WTC11 (cell line): Measurements from ENCODE around the gene SUSD4. TPM values are rescaled to one million over a fixed set of nuclear protein-coding genes. Genes with fewer than 3 reads are reported as not detected.

Experiments
- ATAC-seq: fragments of 200-7000 bp; cut with Tn5 transposase; 2 replicates; pipeline ENCODE4 v1.10.0; 2021; ENCODE audit warnings: mild to moderate bottlenecking, moderate library complexity
- CTCF ChIA-PET: fragments of 300-600 bp; sonication (Branson Sonifier 250); formaldehyde crosslinking; loops from one replicate; lab custom pipeline; 2021; ENCODE audit warnings: antibody characterized with exemption; lab: Charles Lee
- POLR2A ChIA-PET: fragments of 350-600 bp; sonication (Branson Sonifier 250); formaldehyde crosslinking; loops from one replicate; lab custom pipeline; 2021; ENCODE audit warnings: antibody characterized with exemption; lab: Charles Lee
- DNase-seq: peaks from one replicate; pipeline ENCODE4 v3.0.0; 2021; ENCODE audit warnings: low spot score
- H3K27ac Mint-ChIP-seq: 2 replicates; pipeline ENCODE4 v1.8.0; 2021; ENCODE audit warnings: mixed read lengths
- H3K27me3 Mint-ChIP-seq: 2 replicates; pipeline ENCODE4 v1.8.0; 2021; ENCODE audit warnings: low read depth, mild to moderate bottlenecking, moderate library complexity, mixed read lengths
- H3K36me3 Mint-ChIP-seq: 2 replicates; pipeline ENCODE4 v1.8.0; 2021; ENCODE audit warnings: mixed read lengths
- H3K4me1 Mint-ChIP-seq: 2 replicates; pipeline ENCODE4 v1.8.0; 2022; ENCODE audit warnings: mixed read lengths
- H3K4me3 Mint-ChIP-seq: 2 replicates; pipeline ENCODE4 v1.8.0; 2021; ENCODE audit warnings: mild to moderate bottlenecking, moderate library complexity, mixed read lengths
- H3K9me3 Mint-ChIP-seq: 2 replicates; pipeline ENCODE4 v1.8.0; 2021; ENCODE audit warnings: mixed read lengths
- ATF1 ChIP-seq: sonication (generic); formaldehyde crosslinking; IDR thresholded peaks from 2 replicates; pipeline ENCODE4 v1.8.1; 2023; ENCODE audit warnings: mild to moderate bottlenecking, moderate library complexity, missing genetic modification reagents
- CREM ChIP-seq: sonication (generic); formaldehyde crosslinking; IDR thresholded peaks from 2 replicates; pipeline ENCODE4 v1.8.1; 2022; ENCODE audit warnings: mild to moderate bottlenecking, missing genetic modification reagents, moderate library complexity
- EMX1 ChIP-seq: fragments of 250-450 bp; sonication (Bioruptor Pico); IDR thresholded peaks from 2 replicates; pipeline ENCODE4 v1.8.0; 2021; ENCODE audit warnings: mild to moderate bottlenecking
- ERG ChIP-seq: fragments of 250-450 bp; sonication (Bioruptor Pico); IDR thresholded peaks from 2 replicates; pipeline ENCODE4 v1.8.0; 2021; ENCODE audit warnings: mild to moderate bottlenecking
- ESRRA ChIP-seq: sonication (generic); formaldehyde crosslinking; IDR thresholded peaks from 2 replicates; pipeline ENCODE4 v1.8.1; 2022; ENCODE audit warnings: mild to moderate bottlenecking, missing genetic modification reagents, borderline replicate concordance
- ETV6 ChIP-seq: sonication (generic); formaldehyde crosslinking; IDR thresholded peaks from 2 replicates; pipeline ENCODE4 v1.8.1; 2022; ENCODE audit warnings: mild to moderate bottlenecking, missing genetic modification reagents
- GABPB1 ChIP-seq: sonication (generic); formaldehyde crosslinking; IDR thresholded peaks from 2 replicates; pipeline ENCODE4 v1.8.1; 2023; ENCODE audit warnings: mild to moderate bottlenecking, missing genetic modification reagents
- GRHL2 ChIP-seq: fragments of 250-450 bp; sonication (Bioruptor Pico); IDR thresholded peaks from 2 replicates; pipeline ENCODE4 v1.8.0; 2022; ENCODE audit warnings: mild to moderate bottlenecking, moderate library complexity; ENCODE audit not compliant: insufficient replicate concordance, severe bottlenecking
- JAZF1 ChIP-seq: fragments of 250-450 bp; sonication (Bioruptor Pico); IDR thresholded peaks from 2 replicates; pipeline ENCODE4 v1.9.0; 2021; ENCODE audit warnings: moderate library complexity, mild to moderate bottlenecking, inconsistent platforms
- NFE2L1 ChIP-seq: sonication (generic); formaldehyde crosslinking; IDR thresholded peaks from 2 replicates; pipeline ENCODE4 v1.8.1; 2023; ENCODE audit warnings: missing genetic modification reagents
- SMAD3 ChIP-seq: sonication (generic); formaldehyde crosslinking; IDR thresholded peaks from 2 replicates; pipeline ENCODE4 v1.8.0; 2022; ENCODE audit warnings: missing genetic modification reagents, mild to moderate bottlenecking, borderline replicate concordance
- TEAD4 ChIP-seq: sonication (generic); formaldehyde crosslinking; IDR thresholded peaks from 2 replicates; pipeline ENCODE4 v1.8.0; 2022; ENCODE audit warnings: mild to moderate bottlenecking, missing genetic modification reagents
- TP53 ChIP-seq: sonication (generic); formaldehyde crosslinking; IDR thresholded peaks from 2 replicates; pipeline ENCODE4 v1.8.1; 2023; ENCODE audit warnings: mild to moderate bottlenecking, missing genetic modification reagents
- ZNF263 ChIP-seq: sonication (generic); formaldehyde crosslinking; IDR thresholded peaks from 2 replicates; pipeline ENCODE4 v1.8.1; 2022; ENCODE audit warnings: low read depth, mild to moderate bottlenecking, moderate library complexity, missing genetic modification reagents
- ZNF396 ChIP-seq: fragments of 250-450 bp; sonication (Bioruptor Pico); IDR thresholded peaks from 2 replicates; pipeline ENCODE4 v1.8.0; 2021; ENCODE audit warnings: mild to moderate bottlenecking, moderate library complexity, borderline replicate concordance
- ZNF416 ChIP-seq: fragments of 250-450 bp; sonication (Bioruptor Pico); IDR thresholded peaks from 2 replicates; pipeline ENCODE4 v1.9.0; 2021; ENCODE audit warnings: mild to moderate bottlenecking, inconsistent platforms
- total RNA-seq: library from RNA; stranded (reverse); gene quantifications from 3 replicates; pipeline ENCODE4 v1.2.3, GENCODE V29; 2021
- TF ChIP-seq, protein P1 (sequence below): sonication (generic); formaldehyde crosslinking; IDR thresholded peaks from 2 replicates; pipeline ENCODE4 v1.8.1; 2023; ENCODE audit warnings: mild to moderate bottlenecking, missing genetic modification reagents, borderline replicate concordance
- TF ChIP-seq, protein P2 (sequence below): sonication (generic); formaldehyde crosslinking; IDR thresholded peaks from 2 replicates; pipeline ENCODE4 v1.8.1; 2022; ENCODE audit warnings: low read depth, mild to moderate bottlenecking, moderate library complexity, missing genetic modification reagents, borderline replicate concordance
- TF ChIP-seq, protein P3 (sequence below): sonication (generic); formaldehyde crosslinking; IDR thresholded peaks from 2 replicates; pipeline ENCODE4 v1.8.1; 2022; ENCODE audit warnings: low read depth, missing genetic modification reagents, borderline replicate concordance
- TF ChIP-seq, protein P4 (sequence below): sonication (generic); formaldehyde crosslinking; IDR thresholded peaks from 2 replicates; pipeline ENCODE4 v1.8.0; 2022; ENCODE audit warnings: mild to moderate bottlenecking, missing genetic modification reagents
- TF ChIP-seq, protein P5 (sequence below): fragments of 250-450 bp; sonication (Bioruptor Pico); IDR thresholded peaks from 2 replicates; pipeline ENCODE4 v2.1.2; 2022; ENCODE audit warnings: mild to moderate bottlenecking, moderate library complexity
- TF ChIP-seq, protein P6 (sequence below): sonication (generic); formaldehyde crosslinking; IDR thresholded peaks from 2 replicates; pipeline ENCODE4 v1.8.0; 2022; ENCODE audit warnings: mild to moderate bottlenecking, missing genetic modification reagents

Gene SUSD4
- total RNA-seq, 1 experiment from 2014 or later: 1.8 TPM

DNA sequence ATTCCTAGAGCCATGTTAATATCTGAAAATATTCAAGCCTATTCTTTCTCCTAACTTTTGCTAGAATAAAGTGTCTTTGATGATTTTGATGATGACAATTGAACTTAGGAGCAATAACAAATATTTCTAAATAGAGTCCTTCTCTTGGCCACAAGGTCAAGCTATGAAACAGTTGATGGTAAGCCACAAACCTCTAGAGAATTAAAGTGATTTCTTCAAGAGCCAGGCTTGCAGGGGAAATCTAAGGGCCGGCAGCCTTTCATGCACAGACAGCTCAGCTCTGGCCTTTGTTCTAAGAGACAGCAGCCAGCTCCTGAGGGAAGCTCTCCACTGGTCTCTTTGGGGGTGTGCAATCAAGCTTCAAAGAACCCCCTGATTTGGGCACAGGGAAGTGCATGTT is 59.0 kb downstream of the SUSD4 start (continued):
- TF ChIP-seq, protein P1, sequence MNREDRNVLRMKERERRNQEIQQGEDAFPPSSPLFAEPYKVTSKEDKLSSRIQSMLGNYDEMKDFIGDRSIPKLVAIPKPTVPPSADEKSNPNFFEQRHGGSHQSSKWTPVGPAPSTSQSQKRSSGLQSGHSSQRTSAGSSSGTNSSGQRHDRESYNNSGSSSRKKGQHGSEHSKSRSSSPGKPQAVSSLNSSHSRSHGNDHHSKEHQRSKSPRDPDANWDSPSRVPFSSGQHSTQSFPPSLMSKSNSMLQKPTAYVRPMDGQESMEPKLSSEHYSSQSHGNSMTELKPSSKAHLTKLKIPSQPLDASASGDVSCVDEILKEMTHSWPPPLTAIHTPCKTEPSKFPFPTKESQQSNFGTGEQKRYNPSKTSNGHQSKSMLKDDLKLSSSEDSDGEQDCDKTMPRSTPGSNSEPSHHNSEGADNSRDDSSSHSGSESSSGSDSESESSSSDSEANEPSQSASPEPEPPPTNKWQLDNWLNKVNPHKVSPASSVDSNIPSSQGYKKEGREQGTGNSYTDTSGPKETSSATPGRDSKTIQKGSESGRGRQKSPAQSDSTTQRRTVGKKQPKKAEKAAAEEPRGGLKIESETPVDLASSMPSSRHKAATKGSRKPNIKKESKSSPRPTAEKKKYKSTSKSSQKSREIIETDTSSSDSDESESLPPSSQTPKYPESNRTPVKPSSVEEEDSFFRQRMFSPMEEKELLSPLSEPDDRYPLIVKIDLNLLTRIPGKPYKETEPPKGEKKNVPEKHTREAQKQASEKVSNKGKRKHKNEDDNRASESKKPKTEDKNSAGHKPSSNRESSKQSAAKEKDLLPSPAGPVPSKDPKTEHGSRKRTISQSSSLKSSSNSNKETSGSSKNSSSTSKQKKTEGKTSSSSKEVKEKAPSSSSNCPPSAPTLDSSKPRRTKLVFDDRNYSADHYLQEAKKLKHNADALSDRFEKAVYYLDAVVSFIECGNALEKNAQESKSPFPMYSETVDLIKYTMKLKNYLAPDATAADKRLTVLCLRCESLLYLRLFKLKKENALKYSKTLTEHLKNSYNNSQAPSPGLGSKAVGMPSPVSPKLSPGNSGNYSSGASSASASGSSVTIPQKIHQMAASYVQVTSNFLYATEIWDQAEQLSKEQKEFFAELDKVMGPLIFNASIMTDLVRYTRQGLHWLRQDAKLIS: no peak
- TF ChIP-seq ATF1 (CRISPR knock-in tag): no peak
- no peak for TF ChIP-seq ZNF263
- TF ChIP-seq ZNF396 (CRISPR knock-in tag): no peak
- TF ChIP-seq, protein P2, sequence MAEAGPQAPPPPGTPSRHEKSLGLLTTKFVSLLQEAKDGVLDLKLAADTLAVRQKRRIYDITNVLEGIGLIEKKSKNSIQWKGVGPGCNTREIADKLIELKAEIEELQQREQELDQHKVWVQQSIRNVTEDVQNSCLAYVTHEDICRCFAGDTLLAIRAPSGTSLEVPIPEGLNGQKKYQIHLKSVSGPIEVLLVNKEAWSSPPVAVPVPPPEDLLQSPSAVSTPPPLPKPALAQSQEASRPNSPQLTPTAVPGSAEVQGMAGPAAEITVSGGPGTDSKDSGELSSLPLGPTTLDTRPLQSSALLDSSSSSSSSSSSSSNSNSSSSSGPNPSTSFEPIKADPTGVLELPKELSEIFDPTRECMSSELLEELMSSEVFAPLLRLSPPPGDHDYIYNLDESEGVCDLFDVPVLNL (CRISPR knock-in tag): no peak
- no peak for TF ChIP-seq NFE2L1 (CRISPR knock-in tag)
- no peak for TF ChIP-seq TP53 (CRISPR knock-in tag)

- H3K27ac Mint-ChIP-seq: no peak overlapping the region
- H3K36me3 Mint-ChIP-seq: peaks cover 9% of the 10 kb centered on the region
- DNase-seq: no peak
- TF ChIP-seq ETV6 (no peak), SMAD3 (CRISPR knock-in tag) (no peak), CREM (no peak), ERG (CRISPR knock-in tag) (no peak), JAZF1 (CRISPR knock-in tag) (no peak), TEAD4 (CRISPR knock-in tag) (no peak), GRHL2 (CRISPR knock-in tag) (no peak), EMX1 (CRISPR knock-in tag) (no peak), ZNF416 (no peak), GABPB1 (CRISPR knock-in tag) (no peak), ESRRA (CRISPR knock-in tag) (no peak)
- TF ChIP-seq, protein P2 (CRISPR knock-in tag): no peak
- TF ChIP-seq, protein P3, sequence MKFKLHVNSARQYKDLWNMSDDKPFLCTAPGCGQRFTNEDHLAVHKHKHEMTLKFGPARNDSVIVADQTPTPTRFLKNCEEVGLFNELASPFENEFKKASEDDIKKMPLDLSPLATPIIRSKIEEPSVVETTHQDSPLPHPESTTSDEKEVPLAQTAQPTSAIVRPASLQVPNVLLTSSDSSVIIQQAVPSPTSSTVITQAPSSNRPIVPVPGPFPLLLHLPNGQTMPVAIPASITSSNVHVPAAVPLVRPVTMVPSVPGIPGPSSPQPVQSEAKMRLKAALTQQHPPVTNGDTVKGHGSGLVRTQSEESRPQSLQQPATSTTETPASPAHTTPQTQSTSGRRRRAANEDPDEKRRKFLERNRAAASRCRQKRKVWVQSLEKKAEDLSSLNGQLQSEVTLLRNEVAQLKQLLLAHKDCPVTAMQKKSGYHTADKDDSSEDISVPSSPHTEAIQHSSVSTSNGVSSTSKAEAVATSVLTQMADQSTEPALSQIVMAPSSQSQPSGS (CRISPR knock-in tag): no peak
- TF ChIP-seq, protein P4, sequence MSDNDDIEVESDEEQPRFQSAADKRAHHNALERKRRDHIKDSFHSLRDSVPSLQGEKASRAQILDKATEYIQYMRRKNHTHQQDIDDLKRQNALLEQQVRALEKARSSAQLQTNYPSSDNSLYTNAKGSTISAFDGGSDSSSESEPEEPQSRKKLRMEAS (CRISPR knock-in tag): no peak
- TF ChIP-seq, protein P5, sequence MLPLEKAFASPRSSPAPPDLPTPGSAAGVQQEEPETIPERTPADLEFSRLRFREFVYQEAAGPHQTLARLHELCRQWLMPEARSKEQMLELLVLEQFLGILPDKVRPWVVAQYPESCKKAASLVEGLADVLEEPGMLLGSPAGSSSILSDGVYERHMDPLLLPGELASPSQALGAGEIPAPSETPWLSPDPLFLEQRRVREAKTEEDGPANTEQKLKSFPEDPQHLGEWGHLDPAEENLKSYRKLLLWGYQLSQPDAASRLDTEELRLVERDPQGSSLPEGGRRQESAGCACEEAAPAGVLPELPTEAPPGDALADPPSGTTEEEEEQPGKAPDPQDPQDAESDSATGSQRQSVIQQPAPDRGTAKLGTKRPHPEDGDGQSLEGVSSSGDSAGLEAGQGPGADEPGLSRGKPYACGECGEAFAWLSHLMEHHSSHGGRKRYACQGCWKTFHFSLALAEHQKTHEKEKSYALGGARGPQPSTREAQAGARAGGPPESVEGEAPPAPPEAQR: no peak
- TF ChIP-seq, protein P6, sequence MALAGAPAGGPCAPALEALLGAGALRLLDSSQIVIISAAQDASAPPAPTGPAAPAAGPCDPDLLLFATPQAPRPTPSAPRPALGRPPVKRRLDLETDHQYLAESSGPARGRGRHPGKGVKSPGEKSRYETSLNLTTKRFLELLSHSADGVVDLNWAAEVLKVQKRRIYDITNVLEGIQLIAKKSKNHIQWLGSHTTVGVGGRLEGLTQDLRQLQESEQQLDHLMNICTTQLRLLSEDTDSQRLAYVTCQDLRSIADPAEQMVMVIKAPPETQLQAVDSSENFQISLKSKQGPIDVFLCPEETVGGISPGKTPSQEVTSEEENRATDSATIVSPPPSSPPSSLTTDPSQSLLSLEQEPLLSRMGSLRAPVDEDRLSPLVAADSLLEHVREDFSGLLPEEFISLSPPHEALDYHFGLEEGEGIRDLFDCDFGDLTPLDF (CRISPR knock-in tag): no peak
- ChIA-PET CTCF (no interaction called here), POLR2A (no interaction called here)
- H3K27me3 Mint-ChIP-seq: peaks cover 3% of the 10 kb centered on the region; the same call in 1 of the 2 replicates
- no peak overlapping the region for H3K4me3 Mint-ChIP-seq
- no peaks in the 10 kb centered on the region for H3K4me1 Mint-ChIP-seq
- peaks cover 32% of the 10 kb centered on the region for H3K9me3 Mint-ChIP-seq
- no peak for ATAC-seq
These were observed 62.6 kb downstream of the SUSD4 start for GRCh38 chr1:223301371-223301770.
